ENCODE results near the gene ODAM.
"Not testable (repeated sequence)": the region's sequence is repeated elsewhere in the genome, so short reads cannot be mapped to it uniquely, and the experiment has no call there.

Gene ODAM

GRCh38 chr4:70203601-70204000 is 8.1 kb downstream of the ODAM start:
- no peak for TF ChIP-seq CTCF (IDR thresholded peaks at IDR 0.05; ENCODE audit: low read depth, low read length)
- no peaks in the 10 kb centered on the region for H3K9me3 ChIP-seq

GRCh38 chr4:70212752-70213151 is 17.2 kb downstream of the ODAM start:
- H3K36me3 ChIP-seq; H3K4me3 ChIP-seq (ENCODE audit: low read depth, low read length); H3K27me3 ChIP-seq; H3K9me3 ChIP-seq; H3K4me1 ChIP-seq: not testable (repeated sequence)
- DNase-seq = peak; percentile 8

More at GRCh38 chr4:70203601-70204000, 8.1 kb downstream of the ODAM start:
- no peak for DNase-seq
- no peak overlapping the region for H3K4me3 ChIP-seq (ENCODE audit: low read depth, low read length)
- H3K36me3 ChIP-seq = no peaks in the 10 kb centered on the region
- no peaks in the 10 kb centered on the region for H3K4me1 ChIP-seq
- no peaks in the 10 kb centered on the region for H3K27me3 ChIP-seq

GRCh38 chr4:70216109-70216508 is 20.6 kb downstream of the ODAM start:
- H3K36me3 ChIP-seq; H3K4me3 ChIP-seq (ENCODE audit: low read depth, low read length); H3K27me3 ChIP-seq; H3K4me1 ChIP-seq; DNase-seq; H3K9me3 ChIP-seq: not testable (repeated sequence)

GRCh38 chr4:70216550-70216949 is 21.0 kb downstream of the ODAM start:
- DNase-seq; H3K36me3 ChIP-seq; H3K4me1 ChIP-seq; H3K9me3 ChIP-seq; H3K27me3 ChIP-seq; H3K4me3 ChIP-seq (ENCODE audit: low read depth, low read length): not testable (repeated sequence)

GRCh38 chr4:70221389-70221788 is 25.9 kb downstream of the ODAM start:
- H3K4me3 ChIP-seq (ENCODE audit: low read depth, low read length); H3K9me3 ChIP-seq; H3K4me1 ChIP-seq; DNase-seq; H3K27me3 ChIP-seq; H3K36me3 ChIP-seq: not testable (repeated sequence)

GRCh38 chr4:70221818-70222217 is 26.3 kb downstream of the ODAM start:
- H3K27me3 ChIP-seq; H3K36me3 ChIP-seq; DNase-seq; H3K4me3 ChIP-seq (ENCODE audit: low read depth, low read length); H3K9me3 ChIP-seq; H3K4me1 ChIP-seq: not testable (repeated sequence)

GRCh38 chr4:70225824-70226223 is 30.3 kb downstream of the ODAM start, which contains the start of gene FDCSP:
Gene FDCSP, plus strand, starts transcription at chr4:70226124. Its CDS starts 5,071 bp downstream, at chr4:70231195.
- H3K4me1 ChIP-seq = no peaks in the 10 kb centered on the region
- H3K9me3 ChIP-seq = no peaks in the 10 kb centered on the region
- H3K36me3 ChIP-seq = no peaks in the 10 kb centered on the region
- TF ChIP-seq CTCF (IDR thresholded peaks at IDR 0.05; ENCODE audit: low read depth, low read length) = no peak
- DNase-seq = no peak
- no peak within 1 kb of the TSS for H3K4me3 ChIP-seq (ENCODE audit: low read depth, low read length)
- H3K27me3 ChIP-seq = no peaks in the 10 kb centered on the region

- no peaks in the 10 kb centered on the region; the same call in 1 of the 2 replicates for H3K4me1 ChIP-seq
- H3K9me3 ChIP-seq = no peaks in the 10 kb centered on the region
- TF ChIP-seq CTCF (IDR thresholded peaks at IDR 0.05; ENCODE audit: low read depth, low read length) = no peak
- no peaks in the 10 kb centered on the region for H3K27me3 ChIP-seq
- H3K4me3 ChIP-seq (ENCODE audit: low read depth, low read length) = no peak overlapping the region
- H3K36me3 ChIP-seq = no peaks in the 10 kb centered on the region
- DNase-seq = no peak
These were observed 40.6 kb downstream of the ODAM start for GRCh38 chr4:70236125-70236524.

- Histone ChIP-seq H3K4me3 (ENCODE audit: low read depth, low read length) (no peak overlapping the region), H3K9me3 (no peaks in the 10 kb centered on the region), H3K27me3 (no peaks in the 10 kb centered on the region), H3K36me3 (no peaks in the 10 kb centered on the region), H3K4me1 (no peaks in the 10 kb centered on the region)
- no peak for DNase-seq
- no peak for TF ChIP-seq CTCF (IDR thresholded peaks at IDR 0.05; ENCODE audit: low read depth, low read length)
These were observed 43.8 kb downstream of the ODAM start for GRCh38 chr4:70239131-70239883.
